ENCODE data around the gene WNT2B.

The WNT2B gene

DNA sequence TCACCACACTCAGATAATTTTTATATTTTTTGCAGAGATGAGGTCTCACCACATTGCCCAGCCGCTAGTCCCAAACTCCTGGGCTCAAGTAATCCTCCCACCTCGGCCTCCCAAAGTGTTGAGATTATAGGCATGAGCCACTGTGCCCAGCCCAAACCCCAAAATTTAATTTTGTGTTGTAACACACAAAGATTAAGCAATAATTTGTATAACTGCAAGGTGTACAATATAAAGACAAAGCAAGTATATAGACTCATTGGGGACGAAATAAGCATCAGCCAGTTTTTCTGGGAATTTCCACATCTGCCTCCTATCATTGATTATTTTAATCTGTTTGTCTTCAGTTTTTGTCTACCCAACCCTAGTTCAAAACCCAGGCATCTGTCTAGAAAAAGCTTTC lies 67.5 kb downstream of the WNT2B start:
- no peak overlapping the region for H3K4me3 ChIP-seq (replicated peaks; ENCODE audit: low read depth, low read length)
- TF ChIP-seq CTCF (IDR thresholded peaks at IDR 0.05; ENCODE audit: low read length, missing control alignments): no peak
- DNase-seq (ENCODE audit: low read depth): no peak

Data from fibroblast of pulmonary artery (primary cell).